22Rv1 (cell line): Measurements from ENCODE around the gene STXBP5L.

Source experiments
- ZFX ChIP-seq: fragments of 450-650 bp; IDR thresholded peaks from 2 replicates; pipeline ENCODE4 v1.6.1; 2017; ENCODE audit warnings: antibody characterized with exemption, borderline replicate concordance
- TF ChIP-seq, protein P1 (sequence below): fragments of 450-650 bp; IDR thresholded peaks from 2 replicates; pipeline ENCODE4 v1.5.1; 2017; ENCODE audit warnings: mild to moderate bottlenecking

- TF ChIP-seq, protein P1, sequence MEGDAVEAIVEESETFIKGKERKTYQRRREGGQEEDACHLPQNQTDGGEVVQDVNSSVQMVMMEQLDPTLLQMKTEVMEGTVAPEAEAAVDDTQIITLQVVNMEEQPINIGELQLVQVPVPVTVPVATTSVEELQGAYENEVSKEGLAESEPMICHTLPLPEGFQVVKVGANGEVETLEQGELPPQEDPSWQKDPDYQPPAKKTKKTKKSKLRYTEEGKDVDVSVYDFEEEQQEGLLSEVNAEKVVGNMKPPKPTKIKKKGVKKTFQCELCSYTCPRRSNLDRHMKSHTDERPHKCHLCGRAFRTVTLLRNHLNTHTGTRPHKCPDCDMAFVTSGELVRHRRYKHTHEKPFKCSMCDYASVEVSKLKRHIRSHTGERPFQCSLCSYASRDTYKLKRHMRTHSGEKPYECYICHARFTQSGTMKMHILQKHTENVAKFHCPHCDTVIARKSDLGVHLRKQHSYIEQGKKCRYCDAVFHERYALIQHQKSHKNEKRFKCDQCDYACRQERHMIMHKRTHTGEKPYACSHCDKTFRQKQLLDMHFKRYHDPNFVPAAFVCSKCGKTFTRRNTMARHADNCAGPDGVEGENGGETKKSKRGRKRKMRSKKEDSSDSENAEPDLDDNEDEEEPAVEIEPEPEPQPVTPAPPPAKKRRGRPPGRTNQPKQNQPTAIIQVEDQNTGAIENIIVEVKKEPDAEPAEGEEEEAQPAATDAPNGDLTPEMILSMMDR = no peak
- TF ChIP-seq ZFX = no peak
Measured at GRCh38 chr3:121231872-121232271, 323.9 kb downstream of the STXBP5L start.
